Adipose tissue (tissue), 3 donors: Measurements from ENCODE around the gene FBXO2. TPM values are rescaled to one million over a fixed set of nuclear protein-coding genes. Genes with fewer than 3 reads are reported as not detected.
"Not testable (repeated sequence)": the region's sequence is repeated elsewhere in the genome, so short reads cannot be mapped to it uniquely, and the experiment has no call there.

ENCODE experiments used
- H3K27ac ChIP-seq: one replicate; pipeline ENCODE4 v1.5.1; 2013; ENCODE audit warnings: low read depth, low read length
- WGBS, 3 donors: extraction: QIAGEN DNeasy Blood & Tissue Kit; methylation state at CpG; one replicate each; pipeline ENCODE4 v1.1.7; 2013; 5-methylcytosine and 5-hydroxymethylcytosine counted together
- polyA plus RNA-seq, 3 donors: library from polyadenylated mRNA; stranded (reverse); fragments of 200-250 nt; gene quantifications; one replicate each; pipeline ENCODE4 v1.2.3, GENCODE V29; 2013
- donor health status: healthy with polysubstance abuse.
- donor health status: Bipolar disorder and iron deficiency.
- donor health status: healthy.

Gene FBXO2
- polyA plus RNA-seq, 3 donors, result 1.5 to 45.9 (median 2.7) TPM

GRCh38 chr1:11611638-11612327 lies 42.4 kb downstream of the FBXO2 start:
- no peak overlapping the region for H3K27ac ChIP-seq
- 38 to 42% (median 39%) methylated on average over 7 of the region's 7 CpGs for WGBS, 3 donors

- no peak overlapping the region for H3K27ac ChIP-seq
- 53 to 61% (median 57%) methylated on average over 6 of the region's 6 CpGs for WGBS, 3 donors
Measured at GRCh38 chr1:11610629-11611180, 43.5 kb downstream of the FBXO2 start.

GRCh38 chr1:11609378-11609777 lies 44.9 kb downstream of the FBXO2 start:
- H3K27ac ChIP-seq, result not testable (repeated sequence)
- 63 to 79% (median 77%) methylated on average over 10 to 13 of the region's 13 CpGs for WGBS, 3 donors

- not testable (repeated sequence) for H3K27ac ChIP-seq
- WGBS, 3 donors, result 95 to 96% (median 95%) methylated on average over 19 to 32 of the region's 37 CpGs
Measured at GRCh38 chr1:11608596-11609130, 45.6 kb downstream of the FBXO2 start.

GRCh38 chr1:11606775-11607174 lies 47.5 kb downstream of the FBXO2 start:
- H3K27ac ChIP-seq, result no peak overlapping the region
- 75 to 92% (median 92%) methylated on average over 6 of the region's 6 CpGs for WGBS, 3 donors

- H3K27ac ChIP-seq, result no peak overlapping the region
- WGBS, 3 donors, result 71 to 78% (median 77%) methylated on average over 5 of the region's 5 CpGs
Measured at GRCh38 chr1:11602981-11603380, 51.2 kb downstream of the FBXO2 start.

GRCh38 chr1:11602424-11602823 lies 51.8 kb downstream of the FBXO2 start:
- 36 to 58% (median 53%) methylated on average over 3 of the region's 3 CpGs for WGBS, 3 donors
- H3K27ac ChIP-seq, result no peak overlapping the region

- no peak overlapping the region for H3K27ac ChIP-seq
- WGBS, 3 donors, result 59 to 63% (median 63%) methylated on average over 7 of the region's 7 CpGs
Measured at GRCh38 chr1:11600836-11601235, 53.4 kb downstream of the FBXO2 start.

- no peak overlapping the region for H3K27ac ChIP-seq
- WGBS, 3 donors, result 70 to 76% (median 70%) methylated on average over 6 of the region's 6 CpGs
Measured at GRCh38 chr1:11599891-11600576, 54.2 kb downstream of the FBXO2 start.

- 73 to 77% (median 77%) methylated on average over 5 of the region's 5 CpGs for WGBS, 3 donors
- no peak overlapping the region for H3K27ac ChIP-seq
Measured at GRCh38 chr1:11598461-11598860, 55.8 kb downstream of the FBXO2 start.

Other genes with a start within 250 kb of the FBXO2 start
- under 1 TPM in 2 of 3 donors, not detected in 1; 0.01 to 0.12 TPM for gene DISP3, start 175.3 kb downstream of the FBXO2 start, polyA plus RNA-seq
- 10 to 100 TPM in 1 of 3 donors, 1 to 10 TPM in 2; 7.3 to 17.6 (median 8.1) TPM for gene FBXO44, start 448 bp upstream of the FBXO2 start, polyA plus RNA-seq
- 10 to 100 TPM in 2 of 3 donors, 1 to 10 TPM in 1; 9.3 to 15.7 (median 11.2) TPM for gene FBXO6, start 9.8 kb upstream of the FBXO2 start, polyA plus RNA-seq
- 10 to 100 TPM; 31.2 to 44.5 (median 43.7) TPM for gene MAD2L2, start 26.7 kb upstream of the FBXO2 start, polyA plus RNA-seq
- under 1 TPM; under 0.01 to 0.03 (median 0.01) TPM for gene DRAXIN, start 37.3 kb upstream of the FBXO2 start, polyA plus RNA-seq
- gene AGTRAP, start 81.7 kb upstream of the FBXO2 start, polyA plus RNA-seq, result 10 to 100 TPM; 52.4 to 72.3 (median 63.3) TPM
- 1 to 10 TPM in 2 of 3 donors, under 1 TPM in 1; 0.83 to 2.7 (median 2.1) TPM for gene C1orf167, start 107.8 kb upstream of the FBXO2 start, polyA plus RNA-seq
- gene MTHFR, start 151.5 kb upstream of the FBXO2 start, polyA plus RNA-seq, result 10 to 100 TPM in 2 of 3 donors, 1 to 10 TPM in 1; 8.2 to 16.1 (median 14.0) TPM
- 10 to 100 TPM in 1 of 3 donors, 1 to 10 TPM in 2; 5.4 to 12.6 (median 6.3) TPM for gene CLCN6, start 151.8 kb upstream of the FBXO2 start, polyA plus RNA-seq
- gene NPPA, start 193.4 kb upstream of the FBXO2 start, polyA plus RNA-seq, result 10 to 100 TPM in 1 of 3 donors, under 1 TPM in 2; 0.42 to 40.6 (median 0.49) TPM
- gene NPPB, start 204.5 kb upstream of the FBXO2 start, polyA plus RNA-seq, result under 1 TPM in 2 of 3 donors, not detected in 1; 0.58 to 0.62 TPM